Stimulated activated CD8-positive, alpha-beta memory T cell treated with anti-CD3 and anti-CD28 coated beads, Interleukin-12 subunit alpha, Interleukin-12 subunit beta, amount 100 ng/mL, for 4 hours (primary cell): ENCODE results near the gene MRS2.

Experiments
- DNase-seq: peaks from one replicate; pipeline ENCODE4 v3.0.0-alpha.2; 2020; ENCODE audit warnings: low read depth

Gene MRS2

DNA sequence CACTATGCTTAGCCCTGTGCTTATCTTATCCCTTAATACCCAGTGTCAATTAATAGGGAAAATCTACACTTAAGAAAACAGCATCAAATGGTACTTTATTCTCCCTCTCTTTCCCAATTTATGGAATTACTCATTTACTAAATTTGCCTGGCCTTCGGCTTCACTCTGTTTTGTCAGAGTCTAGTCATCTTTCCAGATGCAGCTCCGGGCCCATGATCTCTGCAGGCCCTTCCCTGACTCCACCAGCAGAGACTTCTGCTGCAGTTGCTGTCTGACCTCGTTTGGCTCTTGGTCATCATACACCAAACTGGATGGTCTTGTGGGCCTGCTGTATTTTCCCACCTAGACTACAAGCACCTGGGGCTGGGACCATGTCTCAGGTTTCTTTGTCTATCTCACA is 27.4 kb downstream of the MRS2 start:
- DNase-seq: no peak

DNA sequence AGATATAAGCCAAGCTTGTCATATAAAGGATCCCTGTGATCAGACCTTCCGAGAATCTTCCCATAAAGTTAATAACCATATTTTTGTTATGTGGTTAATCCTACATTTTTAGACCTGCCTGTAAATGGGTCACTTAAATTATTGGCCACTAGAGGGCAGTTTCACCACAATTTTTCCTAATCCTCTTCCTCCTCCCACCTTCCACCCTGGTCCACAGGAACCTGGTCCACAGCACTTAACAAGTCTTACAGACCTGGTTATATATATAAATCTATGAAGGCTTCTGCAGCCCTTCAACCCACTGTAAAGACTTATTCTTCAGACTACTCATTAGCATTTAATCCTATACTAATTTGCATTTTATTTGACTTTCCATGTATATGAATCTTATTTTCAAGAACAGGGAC is 28.3 kb downstream of the MRS2 start:
- DNase-seq: no peak

DNA sequence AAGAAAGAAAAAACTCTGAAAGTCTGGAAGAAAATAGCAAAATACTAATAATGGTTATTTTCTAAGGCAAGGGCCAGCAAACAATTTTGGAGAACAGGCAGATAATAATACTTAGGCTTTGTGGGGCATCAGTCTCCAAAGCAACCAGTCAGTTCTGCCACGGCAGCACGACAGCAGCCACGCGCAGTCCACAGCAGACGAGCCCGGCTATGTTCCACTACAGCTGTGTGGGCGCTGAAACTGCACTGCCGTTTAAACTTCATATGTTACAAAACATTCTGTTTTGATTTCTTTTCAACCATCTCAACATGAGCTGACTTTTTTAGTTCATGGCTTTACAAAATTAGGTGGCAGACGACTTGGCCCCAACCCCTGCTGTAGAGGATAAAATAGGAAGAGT is 29.9 kb downstream of the MRS2 start:
- DNase-seq: no peak

DNA sequence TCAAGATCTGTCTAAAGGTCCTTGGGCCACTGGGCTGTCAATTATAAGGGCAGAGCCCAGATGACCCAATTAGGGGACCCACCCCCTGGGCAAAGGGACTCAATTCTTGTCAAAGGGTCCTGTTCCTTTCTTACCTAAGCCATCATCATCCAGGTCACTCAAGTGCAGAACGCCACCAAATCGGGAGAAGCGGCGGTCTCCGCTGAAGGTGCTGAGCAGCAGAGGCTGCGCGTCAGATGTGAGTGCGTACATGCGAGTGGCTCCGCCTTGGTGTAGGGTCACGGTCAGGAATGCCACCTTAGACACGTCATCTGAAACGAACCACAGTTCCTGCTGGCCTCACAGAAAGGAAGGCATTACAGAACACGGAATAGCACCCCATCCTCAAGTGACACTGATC is 34.2 kb downstream of the MRS2 start:
- DNase-seq: no peak

DNA sequence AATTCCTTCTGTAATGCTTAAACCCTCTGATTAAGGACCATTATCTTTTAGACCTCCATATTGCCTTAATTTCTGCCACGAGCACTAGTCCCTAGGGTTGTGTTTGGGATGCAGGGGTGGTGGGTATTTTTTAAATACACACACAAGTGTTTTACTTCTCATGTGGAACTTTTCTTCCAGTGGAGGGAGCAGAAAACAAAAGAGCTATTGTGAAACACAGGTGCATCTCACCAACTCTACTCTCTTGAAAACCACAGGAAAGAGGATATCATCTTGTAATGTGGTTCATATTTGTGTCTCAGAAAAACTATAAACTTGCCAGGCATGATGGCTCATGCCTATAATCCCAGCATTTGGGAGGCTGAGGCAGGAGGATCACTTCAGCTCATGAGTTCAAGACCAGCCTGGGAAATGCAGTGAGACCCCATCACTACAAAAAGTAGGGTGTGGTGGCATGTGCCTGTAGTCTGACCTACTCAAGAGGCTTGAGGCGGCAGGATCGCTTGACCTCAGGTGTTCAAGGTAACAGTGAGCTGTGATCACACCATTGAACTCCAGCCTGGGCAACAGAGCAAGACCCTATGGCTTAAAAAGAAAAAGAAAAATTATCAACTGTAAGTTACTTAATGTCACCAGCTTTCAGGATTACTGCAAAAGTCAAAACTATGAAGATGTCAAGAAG is 37.3 kb downstream of the MRS2 start:
- no peak for DNase-seq

- DNase-seq: no peak
Measured at GRCh38 chr6:24440897-24441598, 38.3 kb downstream of the MRS2 start.

- DNase-seq: no peak
Measured at GRCh38 chr6:24441599-24441904, 38.8 kb downstream of the MRS2 start.

DNA sequence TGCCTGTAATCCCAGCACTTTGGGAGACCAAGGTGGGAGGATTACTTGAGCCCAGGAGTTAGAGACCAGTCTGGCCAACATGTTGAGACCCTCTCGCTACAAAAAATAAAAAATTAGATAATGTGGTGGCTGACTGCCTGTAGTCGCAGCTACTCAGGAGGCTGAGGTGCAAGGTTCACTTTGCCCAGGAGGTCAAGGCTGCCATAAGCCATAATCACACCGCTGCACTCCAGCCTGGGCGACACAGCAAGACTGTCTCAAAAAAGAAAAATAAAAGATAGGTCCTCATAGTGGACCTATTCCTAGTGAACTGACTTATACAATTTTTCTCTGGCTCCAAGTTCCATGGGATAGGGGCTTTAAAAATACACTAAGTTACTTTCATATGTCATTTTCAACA is 41.9 kb downstream of the MRS2 start:
- DNase-seq: no peak

DNA sequence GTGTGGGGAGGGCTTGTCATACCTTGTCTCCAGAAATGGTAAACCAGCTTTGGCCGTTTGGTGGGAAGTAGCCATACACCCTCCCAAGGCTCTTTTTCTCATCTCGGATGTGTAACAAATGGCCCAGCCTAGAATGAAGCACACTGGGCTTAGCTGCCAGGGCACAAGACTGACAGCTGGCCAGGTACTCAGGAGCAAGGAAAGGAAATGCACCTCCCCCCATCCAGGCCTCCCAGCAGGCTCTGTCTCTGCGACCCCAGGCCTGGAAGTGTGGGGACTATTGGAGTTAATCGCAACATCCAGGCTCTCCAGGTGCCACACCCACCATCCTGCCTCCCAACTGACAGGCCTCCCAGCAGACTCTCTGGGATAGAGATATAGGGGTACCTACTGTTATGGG is 43.0 kb downstream of the MRS2 start:
- no peak for DNase-seq

GRCh38 chr6:24446670-24447069 is 43.9 kb downstream of the MRS2 start:
- no peak for DNase-seq

DNA sequence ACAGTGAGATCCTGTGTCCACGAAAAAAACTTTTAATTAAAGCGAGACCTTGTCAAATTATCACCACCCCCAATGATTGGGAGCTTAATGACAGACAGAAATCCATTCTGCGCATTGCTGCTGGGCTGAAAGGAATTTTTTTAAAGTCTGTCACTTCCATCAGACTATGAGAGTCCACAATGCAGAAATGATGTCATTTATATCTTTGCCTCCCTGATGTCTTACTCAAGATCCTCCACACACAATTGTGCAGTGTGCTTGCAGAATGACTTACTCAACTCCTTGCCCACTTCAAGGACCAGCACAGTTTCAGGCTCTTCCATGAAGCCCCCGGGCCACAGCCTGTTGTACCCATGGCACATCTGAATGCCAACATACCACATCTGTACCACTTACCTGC is 45.7 kb downstream of the MRS2 start:
- no peak for DNase-seq

- DNase-seq: no peak
Measured at GRCh38 chr6:24448828-24449525, 46.2 kb downstream of the MRS2 start.

- DNase-seq: no peak
Measured at GRCh38 chr6:24451581-24452388, 49.0 kb downstream of the MRS2 start.

DNA sequence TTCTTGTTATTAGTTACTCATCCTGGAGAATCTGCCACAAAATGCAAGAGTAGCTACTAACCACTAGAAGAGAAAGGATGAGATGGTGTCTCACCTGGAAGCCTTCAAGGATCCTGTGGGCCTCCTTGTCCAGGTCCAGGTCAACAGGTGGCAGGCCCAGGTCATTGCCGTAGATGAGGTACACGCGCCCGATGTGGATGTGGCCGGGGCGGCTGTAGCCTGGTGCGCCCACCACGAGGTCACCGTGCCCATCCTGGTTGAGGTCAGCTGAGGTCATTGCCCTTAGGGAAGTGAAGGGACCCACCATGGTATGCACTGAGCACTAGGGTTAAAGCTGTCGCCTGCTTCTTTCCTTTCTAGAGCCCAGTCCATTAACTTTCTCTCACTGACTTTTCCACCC is 51.2 kb downstream of the MRS2 start:
- DNase-seq: no peak

- no peak for DNase-seq
Measured at GRCh38 chr6:24454452-24454851, 51.7 kb downstream of the MRS2 start.

- DNase-seq: no peak
Measured at GRCh38 chr6:24455061-24455460, 52.3 kb downstream of the MRS2 start.

GRCh38 chr6:24458134-24458533 is 55.4 kb downstream of the MRS2 start:
- no peak for DNase-seq

- DNase-seq: no peak
Measured at GRCh38 chr6:24458941-24459340, 56.2 kb downstream of the MRS2 start.

DNA sequence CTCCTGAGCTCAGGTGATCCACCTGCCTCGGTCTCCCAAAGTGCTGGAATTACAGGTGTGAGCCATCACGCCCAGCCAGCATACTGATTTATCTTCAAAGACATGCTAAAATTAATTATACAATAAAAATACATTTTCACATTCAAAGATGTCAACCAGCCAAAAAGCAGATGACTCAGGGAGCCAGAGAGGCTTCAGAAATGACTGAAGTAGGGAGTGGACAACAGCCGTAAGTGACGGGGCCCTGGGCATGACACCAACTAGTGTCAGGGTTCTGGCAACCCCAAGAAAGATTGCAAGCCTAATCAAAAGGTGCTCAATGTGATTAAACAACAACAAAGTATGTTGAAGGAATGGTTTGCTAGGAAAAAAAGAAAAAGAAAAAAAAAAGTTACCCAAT is 58.2 kb downstream of the MRS2 start:
- DNase-seq: no peak

DNA sequence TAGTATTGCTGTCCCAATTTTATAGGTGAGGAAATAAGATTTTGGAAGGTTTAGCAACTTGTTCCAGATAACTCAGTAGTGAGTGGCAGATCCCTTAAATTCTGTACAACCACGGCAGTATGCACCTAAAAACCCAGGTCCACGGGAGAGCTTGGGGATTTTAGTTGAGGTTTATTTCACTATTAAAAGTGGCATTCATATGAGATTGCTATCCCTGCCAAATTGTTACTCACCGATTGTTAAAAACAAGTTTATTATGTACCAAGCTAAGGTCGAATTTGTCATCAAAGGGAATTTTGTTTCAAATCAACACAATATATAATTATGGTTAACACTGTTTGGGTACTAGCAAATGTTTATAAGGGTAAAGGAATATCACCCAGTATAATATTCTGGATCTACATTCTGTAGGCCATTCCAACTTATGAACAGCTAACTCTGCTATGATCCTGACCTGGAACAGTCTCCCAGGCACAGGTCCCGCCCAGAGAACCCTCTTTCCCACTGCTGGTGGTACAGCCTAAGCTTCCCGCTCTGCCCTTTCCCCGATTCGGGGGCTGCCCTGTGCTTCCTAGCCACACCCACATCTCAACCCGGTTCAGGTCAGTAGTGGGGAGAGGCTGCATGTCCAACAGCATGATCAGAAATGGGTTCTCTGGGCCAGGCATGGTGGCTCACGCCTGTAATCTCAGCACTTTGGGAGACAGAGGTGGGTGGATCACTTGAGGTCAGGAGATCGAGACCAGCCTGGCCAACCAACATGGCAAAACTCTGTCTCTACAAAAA is 61.7 kb downstream of the MRS2 start:
- DNase-seq: no peak

DNA sequence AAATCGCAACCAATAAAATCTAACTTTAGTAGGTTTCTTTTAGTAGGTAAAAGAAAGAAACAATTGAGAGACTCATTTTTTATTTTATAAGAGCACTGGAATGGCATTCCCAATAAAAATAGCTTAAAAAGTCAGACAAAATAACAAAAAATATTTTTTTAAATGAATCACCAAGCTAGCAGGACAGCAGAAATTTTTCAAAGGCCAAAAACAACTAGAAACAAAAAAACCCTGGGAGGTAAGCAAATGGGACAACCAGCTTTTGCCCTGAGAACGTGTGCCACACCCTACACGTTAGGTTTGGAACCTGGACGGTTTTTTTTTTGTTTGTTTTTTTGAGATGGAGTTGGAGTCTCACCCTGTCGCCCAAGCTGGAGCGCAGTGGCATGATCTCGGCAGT is 67.1 kb downstream of the MRS2 start:
- DNase-seq: no peak

DNA sequence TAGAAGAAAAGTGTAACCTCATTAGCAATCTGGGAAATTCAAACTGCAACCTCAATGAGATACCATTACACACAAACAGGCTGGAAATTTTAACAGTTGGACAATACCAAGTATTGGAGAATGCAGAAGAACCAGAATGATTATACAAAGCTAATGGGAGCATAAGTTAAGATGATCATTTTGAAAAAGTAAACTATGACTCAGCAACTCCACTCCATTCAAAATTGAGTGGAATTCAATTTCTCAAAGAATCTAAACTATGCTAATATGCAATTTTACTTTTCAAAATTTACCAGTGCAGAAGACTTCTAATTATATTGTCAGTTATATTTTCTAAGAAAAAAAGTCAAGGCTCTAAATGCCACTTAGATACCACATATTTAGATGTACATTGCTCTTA is 69.4 kb downstream of the MRS2 start:
- DNase-seq: no peak
